K562 (cell line): ENCODE results near the gene SLC8A1.

Source experiments
- ATF2 ChIP-seq: sonication (generic); formaldehyde crosslinking; IDR thresholded peaks from 2 replicates; pipeline ENCODE4 v1.8.1; 2022; ENCODE audit warnings: missing genetic modification reagents
- CREB1 ChIP-seq, 2 experiments: sonication (generic) in 1 of 2; formaldehyde crosslinking in 1 of 2; IDR thresholded peaks; 2 replicates each; pipeline versions ENCODE4 v1.6.1 to v1.8.0; 2012 to 2022; ENCODE audit warnings: inconsistent platforms in 1 of 2, mild to moderate bottlenecking in 1 of 2, missing genetic modification reagents in 1 of 2, moderate library complexity in 1 of 2
- CTCF ChIP-seq, 3 experiments: IDR thresholded peaks in 2 of 3; conservative IDR thresholded peaks in 1 of 3; 2 replicates each; pipeline ENCODE4 v1.5.1; 2011 to 2012; ENCODE audit warnings: low read length in 3 of 3, mild to moderate bottlenecking in 3 of 3, control low read depth in 2 of 3, improper control_type of control experiment in 1 of 3, inconsistent platforms in 1 of 3, low read depth in 1 of 3, mixed read lengths in 1 of 3, moderate library complexity in 1 of 3; ENCODE audit not compliant: insufficient read depth in 2 of 3
- ETV6 ChIP-seq, 3 experiments: fragments of 150-350 bp in 1 of 3; sonication (generic) in 1 of 3; formaldehyde crosslinking in 1 of 3; IDR thresholded peaks; 2 replicates each; pipeline versions ENCODE4 v1.6.1 to v1.8.0; 2014 to 2022; ENCODE audit warnings: borderline replicate concordance in 2 of 3, low read depth in 2 of 3, antibody characterized with exemption in 1 of 3, low read length in 1 of 3, mild to moderate bottlenecking in 1 of 3, missing genetic modification reagents in 1 of 3
- FOXP1 ChIP-seq: sonication (generic); formaldehyde crosslinking; IDR thresholded peaks from 2 replicates; pipeline ENCODE4 v1.8.0; 2022; ENCODE audit warnings: mild to moderate bottlenecking, missing genetic modification reagents
- GABPA ChIP-seq: fragments of 200-800 bp; sonication (Bioruptor generic); conservative IDR thresholded peaks from 2 replicates; pipeline ENCODE4 v1.6.1; 2016; ENCODE audit warnings: low read depth, missing genetic modification characterization, missing compliant biosample characterization
- MAZ ChIP-seq, 2 experiments: fragments of 450-650 bp in 1 of 2; sonication (generic) in 1 of 2; formaldehyde crosslinking; IDR thresholded peaks in 1 of 2; conservative IDR thresholded peaks in 1 of 2; 2 replicates each; pipeline versions ENCODE4 v1.4.0 to v1.5.0; 2020; ENCODE audit warnings: mild to moderate bottlenecking in 1 of 2, missing genetic modification reagents in 1 of 2
- MEF2A ChIP-seq: IDR thresholded peaks from 2 replicates; pipeline ENCODE4 v1.6.1; 2011; ENCODE audit warnings: low read depth, mild to moderate bottlenecking, low read length, moderate library complexity; ENCODE audit not compliant: control insufficient read depth
- PCBP1 ChIP-seq: fragments of 200-400 bp; formaldehyde crosslinking; IDR thresholded peaks from 2 replicates; pipeline ENCODE4 v1.6.1; 2018; ENCODE audit warnings: mild to moderate bottlenecking, low read depth, low read length; ENCODE audit not compliant: poor library complexity, severe bottlenecking
- POLR2A ChIP-seq: fragments of 450-650 bp; conservative IDR thresholded peaks from 2 replicates; pipeline ENCODE4 v1.6.1; 2016
- POLR2H ChIP-seq: IDR thresholded peaks from 2 replicates; pipeline ENCODE4 v1.6.1; 2016; ENCODE audit warnings: missing genetic modification characterization, low read depth, mild to moderate bottlenecking, control low read depth, missing compliant biosample characterization, moderate library complexity
- SMC3 ChIP-seq: conservative IDR thresholded peaks from 2 replicates; pipeline ENCODE4 v1.6.1; 2011; ENCODE audit warnings: low read depth, low read length, improper control_type of control experiment; ENCODE audit not compliant: insufficient read depth
- ZBTB11 ChIP-seq, 3 experiments: fragments of 200-800 bp in 1 of 3; fragments of 250-450 bp in 1 of 3; fragments of 450-650 bp in 1 of 3; sonication (Bioruptor Pico) in 1 of 3; sonication (Bioruptor generic) in 1 of 3; formaldehyde crosslinking in 1 of 3; IDR thresholded peaks; 2 replicates each; pipeline versions ENCODE4 v1.6.1 to v1.8.0; 2016 to 2022; ENCODE audit warnings: mild to moderate bottlenecking in 2 of 3, missing genetic modification characterization in 2 of 3, missing compliant biosample characterization in 1 of 3, moderate library complexity in 1 of 3

- TF ChIP-seq MAZ (CRISPR knock-in tag; conservative IDR thresholded peaks at IDR 0.05 in 1 of 2, IDR thresholded peaks at IDR 0.05 in 1 of 2): no peak
- no peak for TF ChIP-seq GABPA (tag)
- no peak for TF ChIP-seq CTCF (IDR thresholded peaks at IDR 0.05 in 2 of 3, conservative IDR thresholded peaks at IDR 0.05 in 1 of 3; ENCODE audit: insufficient read depth in 2 of 3, low read depth in 1 of 3, low read length in 3 of 3)
- no peak for TF ChIP-seq SMC3
- no peak for TF ChIP-seq ETV6 (IDR thresholded peaks at IDR 0.05; ENCODE audit: borderline replicate concordance in 1 of 2, low read depth in 2 of 2, low read length in 1 of 2)
- no peak for TF ChIP-seq ETV6 (CRISPR knock-in tag; IDR thresholded peaks at IDR 0.05; ENCODE audit: borderline replicate concordance)
- TF ChIP-seq FOXP1 (CRISPR knock-in tag): no peak
- no peak for TF ChIP-seq ATF2 (CRISPR knock-in tag)
- no peak for TF ChIP-seq ZBTB11 (CRISPR knock-in tag; IDR thresholded peaks at IDR 0.05)
- no peak for TF ChIP-seq POLR2H (tag)
- no peak for TF ChIP-seq POLR2A
- no peak for TF ChIP-seq CREB1 (IDR thresholded peaks at IDR 0.05)
- TF ChIP-seq CREB1 (CRISPR knock-in tag; IDR thresholded peaks at IDR 0.05): no peak
- TF ChIP-seq PCBP1: no peak
- no peak for TF ChIP-seq MEF2A
These were observed 191.5 kb downstream of the SLC8A1 start for GRCh38 chr2:40260437-40260836.
